ENCODE data around the gene STAT5A.

DNA sequence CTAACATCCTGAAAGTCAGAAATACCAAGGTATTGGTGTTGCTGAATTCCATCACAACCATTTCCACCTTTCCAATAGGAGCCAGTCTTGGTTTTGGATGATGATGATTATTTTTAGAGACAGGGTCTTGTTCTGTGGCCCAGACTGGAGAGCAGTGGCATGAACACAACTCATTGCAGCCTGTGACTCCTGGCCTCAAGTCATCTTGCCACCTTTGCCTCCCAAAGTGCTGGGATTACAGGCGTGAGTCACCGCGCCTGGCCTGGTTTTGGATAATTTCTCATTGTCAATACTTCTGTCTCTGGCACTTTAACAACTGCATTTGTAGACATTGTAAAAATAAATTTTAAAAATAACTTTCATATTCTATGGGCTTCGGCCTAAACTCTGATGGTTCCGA lies 34.7 kb upstream of the STAT5A start:
- TF ChIP-seq FOXP2 (optimal IDR thresholded peaks at IDR 0.05; ENCODE audit: borderline replicate concordance, extremely low read depth, extremely low read length, insufficient read depth), result no peak
- TF ChIP-seq, protein P1, sequence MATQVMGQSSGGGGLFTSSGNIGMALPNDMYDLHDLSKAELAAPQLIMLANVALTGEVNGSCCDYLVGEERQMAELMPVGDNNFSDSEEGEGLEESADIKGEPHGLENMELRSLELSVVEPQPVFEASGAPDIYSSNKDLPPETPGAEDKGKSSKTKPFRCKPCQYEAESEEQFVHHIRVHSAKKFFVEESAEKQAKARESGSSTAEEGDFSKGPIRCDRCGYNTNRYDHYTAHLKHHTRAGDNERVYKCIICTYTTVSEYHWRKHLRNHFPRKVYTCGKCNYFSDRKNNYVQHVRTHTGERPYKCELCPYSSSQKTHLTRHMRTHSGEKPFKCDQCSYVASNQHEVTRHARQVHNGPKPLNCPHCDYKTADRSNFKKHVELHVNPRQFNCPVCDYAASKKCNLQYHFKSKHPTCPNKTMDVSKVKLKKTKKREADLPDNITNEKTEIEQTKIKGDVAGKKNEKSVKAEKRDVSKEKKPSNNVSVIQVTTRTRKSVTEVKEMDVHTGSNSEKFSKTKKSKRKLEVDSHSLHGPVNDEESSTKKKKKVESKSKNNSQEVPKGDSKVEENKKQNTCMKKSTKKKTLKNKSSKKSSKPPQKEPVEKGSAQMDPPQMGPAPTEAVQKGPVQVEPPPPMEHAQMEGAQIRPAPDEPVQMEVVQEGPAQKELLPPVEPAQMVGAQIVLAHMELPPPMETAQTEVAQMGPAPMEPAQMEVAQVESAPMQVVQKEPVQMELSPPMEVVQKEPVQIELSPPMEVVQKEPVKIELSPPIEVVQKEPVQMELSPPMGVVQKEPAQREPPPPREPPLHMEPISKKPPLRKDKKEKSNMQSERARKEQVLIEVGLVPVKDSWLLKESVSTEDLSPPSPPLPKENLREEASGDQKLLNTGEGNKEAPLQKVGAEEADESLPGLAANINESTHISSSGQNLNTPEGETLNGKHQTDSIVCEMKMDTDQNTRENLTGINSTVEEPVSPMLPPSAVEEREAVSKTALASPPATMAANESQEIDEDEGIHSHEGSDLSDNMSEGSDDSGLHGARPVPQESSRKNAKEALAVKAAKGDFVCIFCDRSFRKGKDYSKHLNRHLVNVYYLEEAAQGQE (IDR thresholded peaks at IDR 0.05; ENCODE audit: insufficient read depth in 1 of 2, low read depth in 2 of 2, low read length in 2 of 2), result no peak

Data from PFSK-1 (cell line).